Activated CD4-positive, CD25-positive, alpha-beta regulatory T cell (primary cell): ENCODE results near the gene NOP53.
A peak's percentile ranks its signal among the peaks of the same experiment; 100 is the strongest.
"Not testable (repeated sequence)": the region's sequence is repeated elsewhere in the genome, so short reads cannot be mapped to it uniquely, and the experiment has no call there.

Experiments
- DNase-seq, 4 experiments: peaks; one replicate each; lab custom pipeline; 2025; lab: John Stamatoyannopoulos, UW

NOP53 gene

GRCh38 chr19:47745010-47745901 is at the start of gene NOP53:
Gene NOP53 (plus strand): TSS chr19:47745546. CDS start chr19:47745560, 14 bp downstream.
- DNase-seq = peak; percentile 86 to 94 (median 92)

GRCh38 chr19:47696635-47697034 is 48.7 kb upstream of the NOP53 start:
- no peak for DNase-seq

GRCh38 chr19:47697863-47698609 is 47.3 kb upstream of the NOP53 start:
- DNase-seq = peak in 1 of 4 experiments; percentile 29

- no peak for DNase-seq
These were observed 46.6 kb upstream of the NOP53 start for GRCh38 chr19:47698631-47699359.

- peak; percentile 18 to 38 (median 28) for DNase-seq
These were observed 45.9 kb upstream of the NOP53 start for GRCh38 chr19:47699360-47699917.

GRCh38 chr19:47700934-47701716 is 44.2 kb upstream of the NOP53 start:
- DNase-seq = no peak

- DNase-seq = no peak
These were observed 43.4 kb upstream of the NOP53 start for GRCh38 chr19:47701717-47702552.

GRCh38 chr19:47702671-47703070 is 42.7 kb upstream of the NOP53 start:
- no peak for DNase-seq

GRCh38 chr19:47703301-47703700 is 42.0 kb upstream of the NOP53 start:
- DNase-seq = no peak

- DNase-seq = no peak
These were observed 41.3 kb upstream of the NOP53 start for GRCh38 chr19:47704024-47704423.

GRCh38 chr19:47704656-47705055 is 40.7 kb upstream of the NOP53 start:
- DNase-seq = no peak

- peak; percentile 45 to 57 (median 54) for DNase-seq
These were observed 38.0 kb upstream of the NOP53 start for GRCh38 chr19:47707135-47707925.

- DNase-seq = no peak
These were observed 33.6 kb upstream of the NOP53 start for GRCh38 chr19:47711652-47712242.

GRCh38 chr19:47713046-47714021 is 32.0 kb upstream of the NOP53 start, which contains the start of gene EHD2:
Gene EHD2 (plus strand): TSS chr19:47713422. CDS start chr19:47716613, 3,191 bp downstream.
- DNase-seq = peak in 1 of 4 experiments; percentile 8

- DNase-seq = no peak
These were observed 31.0 kb upstream of the NOP53 start for GRCh38 chr19:47714339-47714738.

- DNase-seq = not testable (repeated sequence)
These were observed 30.5 kb upstream of the NOP53 start for GRCh38 chr19:47714855-47715254.

GRCh38 chr19:47716270-47716937 is 28.9 kb upstream of the NOP53 start:
- no peak for DNase-seq
